ENCODE measurements around the gene GIT1. TPM values are rescaled to one million over a fixed set of nuclear protein-coding genes. Genes with fewer than 3 reads are reported as not detected.

Gene GIT1
- polyA plus RNA-seq, 1 donor from 2014 or later = 20.5 TPM

DNA sequence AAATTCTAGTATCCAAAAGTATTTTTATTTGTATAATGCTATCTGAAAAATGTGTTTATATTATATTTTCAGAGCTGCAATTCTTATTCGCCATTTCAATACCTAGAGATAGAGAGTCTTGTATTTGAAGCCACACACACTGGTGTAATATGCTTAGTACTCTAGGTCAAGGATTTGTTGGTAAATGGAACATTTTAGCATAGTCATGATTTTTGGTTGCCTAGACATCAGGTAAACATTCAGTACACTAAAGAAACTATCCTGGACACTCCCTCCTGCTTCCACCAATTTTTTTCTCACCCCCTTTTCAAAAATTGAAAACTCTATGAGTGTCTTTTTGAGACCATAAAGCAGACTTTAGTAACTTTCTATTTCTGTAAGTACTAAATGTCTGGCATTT is 43.4 kb downstream of the GIT1 start:
- Histone ChIP-seq H3K9me3 (ENCODE audit: low read length) (no peaks in the 10 kb centered on the region), H3K4me2 (ENCODE audit: low read length) (no peak overlapping the region), H3K9ac (ENCODE audit: low read length) (no peak overlapping the region), H3K9me2 (ENCODE audit: insufficient read depth, low read length) (no peaks in the 10 kb centered on the region), H4K20me1 (ENCODE audit: insufficient read depth) (no peaks in the 10 kb centered on the region), H3K27me3 (ENCODE audit: insufficient read depth, low read depth, low read length) (no peaks in the 10 kb centered on the region), H3K79me2 (replicated peaks; ENCODE audit: insufficient read depth, low read length) (no peaks in the 10 kb centered on the region), H3K27ac (ENCODE audit: low read length) (no peak overlapping the region), H2AFZ (ENCODE audit: low read depth, low read length) (no peak overlapping the region), H3K4me3 (ENCODE audit: low read length) (no peak overlapping the region), H3F3A (ENCODE audit: insufficient read depth, low read length, poor library complexity, severe bottlenecking) (no peaks in the 10 kb centered on the region), H3K36me3 (ENCODE audit: insufficient read depth, low read length) (peaks cover 7% of the 10 kb centered on the region)
- no peak for TF ChIP-seq TAF1 (IDR thresholded peaks at IDR 0.05; ENCODE audit: low read depth)
- TF ChIP-seq CTCF (IDR thresholded peaks at IDR 0.05; ENCODE audit: poor library complexity, severe bottlenecking) = no peak
- no peak for TF ChIP-seq REST (IDR thresholded peaks at IDR 0.05; ENCODE audit: borderline replicate concordance)
- TF ChIP-seq EP300 (conservative IDR thresholded peaks at IDR 0.05; ENCODE audit: poor library complexity, severe bottlenecking) = no peak
- no peak for TF ChIP-seq RAD21 (conservative IDR thresholded peaks at IDR 0.05)
- TF ChIP-seq EZH2 (IDR thresholded peaks at IDR 0.05; ENCODE audit: borderline replicate concordance, insufficient read depth, low read length, poor library complexity, severe bottlenecking) = no peak
- no peak for TF ChIP-seq SMC3 (conservative IDR thresholded peaks at IDR 0.05; ENCODE audit: poor library complexity)
- no peak for TF ChIP-seq MXI1 (conservative IDR thresholded peaks at IDR 0.05; ENCODE audit: poor library complexity, severe bottlenecking)
- TF ChIP-seq POLR2AphosphoS5 (IDR thresholded peaks at IDR 0.05) = no peak

DNA sequence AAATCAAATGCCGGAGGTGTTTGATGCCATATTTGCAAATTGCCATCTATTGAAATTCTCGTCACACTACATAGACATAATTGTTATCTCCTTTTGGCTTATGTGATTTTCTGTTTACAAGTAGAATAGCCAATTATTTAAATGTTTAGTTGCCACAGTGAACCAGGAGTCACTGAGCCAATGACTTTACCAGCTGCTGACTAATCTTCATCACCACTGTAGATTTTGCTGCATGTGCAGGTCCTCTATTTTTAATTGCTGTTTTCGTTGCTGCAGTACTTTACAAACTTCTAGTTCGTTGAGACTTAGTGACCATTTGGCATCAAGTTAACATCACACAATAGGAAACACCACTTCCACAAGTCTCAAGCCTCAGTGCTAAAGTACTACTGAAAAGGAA is 45.4 kb downstream of the GIT1 start:
- Histone ChIP-seq H3K9ac (ENCODE audit: low read length) (no peak overlapping the region), H3K9me2 (ENCODE audit: insufficient read depth, low read length) (no peaks in the 10 kb centered on the region), H3F3A (ENCODE audit: insufficient read depth, low read length, poor library complexity, severe bottlenecking) (no peaks in the 10 kb centered on the region), H3K36me3 (ENCODE audit: insufficient read depth, low read length) (peaks cover 10% of the 10 kb centered on the region), H2AFZ (ENCODE audit: low read depth, low read length) (no peak overlapping the region), H3K79me2 (replicated peaks; ENCODE audit: insufficient read depth, low read length) (no peaks in the 10 kb centered on the region), H3K27ac (ENCODE audit: low read length) (no peak overlapping the region), H3K4me2 (ENCODE audit: low read length) (no peak overlapping the region), H3K27me3 (ENCODE audit: insufficient read depth, low read depth, low read length) (no peaks in the 10 kb centered on the region), H3K9me3 (ENCODE audit: low read length) (no peaks in the 10 kb centered on the region), H3K4me3 (ENCODE audit: low read length) (no peak overlapping the region), H4K20me1 (ENCODE audit: insufficient read depth) (no peaks in the 10 kb centered on the region)
- no peak for TF ChIP-seq EP300 (conservative IDR thresholded peaks at IDR 0.05; ENCODE audit: poor library complexity, severe bottlenecking)
- TF ChIP-seq SMC3 (conservative IDR thresholded peaks at IDR 0.05; ENCODE audit: poor library complexity) = no peak
- no peak for TF ChIP-seq REST (IDR thresholded peaks at IDR 0.05; ENCODE audit: borderline replicate concordance)
- no peak for TF ChIP-seq RAD21 (conservative IDR thresholded peaks at IDR 0.05)
- TF ChIP-seq CTCF (IDR thresholded peaks at IDR 0.05; ENCODE audit: poor library complexity, severe bottlenecking) = no peak
- no peak for TF ChIP-seq EZH2 (IDR thresholded peaks at IDR 0.05; ENCODE audit: borderline replicate concordance, insufficient read depth, low read length, poor library complexity, severe bottlenecking)
- no peak for TF ChIP-seq MXI1 (conservative IDR thresholded peaks at IDR 0.05; ENCODE audit: poor library complexity, severe bottlenecking)
- no peak for TF ChIP-seq POLR2AphosphoS5 (IDR thresholded peaks at IDR 0.05)
- TF ChIP-seq TAF1 (IDR thresholded peaks at IDR 0.05; ENCODE audit: low read depth) = no peak

All from neural cell (in vitro differentiated cells).